Panc1 (cell line): ENCODE results near the gene RAB3IL1. TPM values are rescaled to one million over a fixed set of nuclear protein-coding genes. Genes with fewer than 3 reads are reported as not detected.

ENCODE experiments used
- ATAC-seq: fragments of 200-7000 bp; cut with Tn5 transposase; 2 replicates; pipeline ENCODE4 v1.9.1; 2020; ENCODE audit warnings: mild to moderate bottlenecking, moderate library complexity
- BruUV-seq: library from RNA; stranded (reverse); fragments of 400-500 nt; replicated peaks from 2 replicates; lab custom pipeline; 2021; lab: Mats Ljungman, UMichigan
- CTCF ChIA-PET: fragments of 300-600 bp; sonication (Branson Sonifier 250); formaldehyde crosslinking; loops from one replicate; lab custom pipeline; 2022; ENCODE audit warnings: antibody characterized with exemption; lab: Charles Lee
- POLR2A ChIA-PET: fragments of 300-600 bp; sonication (Branson Sonifier 250); formaldehyde crosslinking; loops from one replicate; lab custom pipeline; 2022; ENCODE audit warnings: antibody characterized with exemption; lab: Charles Lee
- DNase-seq: peaks from one replicate; pipeline ENCODE4 v3.0.0-alpha.2; 2010; ENCODE audit warnings: low read depth, low spot score
- H3K27ac ChIP-seq: 2 replicates; pipeline ENCODE4 v1.5.1; 2011; ENCODE audit warnings: mild to moderate bottlenecking, low read length, inconsistent platforms
- H3K27me3 ChIP-seq: fragments of 200-500 bp; sonication (Bioruptor generic); 2 replicates; pipeline ENCODE4 v1.6.0; 2014; ENCODE audit warnings: low read length, inconsistent platforms; ENCODE audit not compliant: control insufficient read depth, insufficient read depth
- H3K36me3 ChIP-seq: fragments of 200-500 bp; sonication (Bioruptor generic); 2 replicates; pipeline ENCODE4 v1.5.1; 2014; ENCODE audit warnings: inconsistent platforms, mild to moderate bottlenecking, low read length, moderate library complexity; ENCODE audit not compliant: control insufficient read depth, insufficient read depth
- H3K4me1 ChIP-seq: 2 replicates; pipeline ENCODE4 v1.5.1; 2011; ENCODE audit warnings: inconsistent platforms, mild to moderate bottlenecking, low read length, moderate library complexity; ENCODE audit not compliant: control insufficient read depth, insufficient read depth
- H3K4me3 ChIP-seq, 2 experiments: 2 replicates each; pipeline ENCODE4 v1.5.1; 2011 to 2012; ENCODE audit warnings: low read depth in 2 of 2, low read length in 2 of 2, mild to moderate bottlenecking in 2 of 2, inconsistent platforms in 1 of 2, moderate library complexity in 1 of 2
- H3K9me3 ChIP-seq: fragments of 200-500 bp; sonication (Bioruptor generic); 2 replicates; pipeline ENCODE4 v1.5.1; 2014; ENCODE audit warnings: low read depth, mild to moderate bottlenecking, inconsistent platforms, low read length, moderate library complexity; ENCODE audit not compliant: control insufficient read depth, insufficient read depth
- CTCF ChIP-seq: fragments of 450-650 bp; IDR thresholded peaks from 2 replicates; pipeline ENCODE4 v1.5.1; 2017; ENCODE audit warnings: mild to moderate bottlenecking
- POLR2AphosphoS5 ChIP-seq: IDR thresholded peaks from 2 replicates; pipeline ENCODE4 v1.6.1; 2012; ENCODE audit warnings: mild to moderate bottlenecking, low read depth, low read length, moderate library complexity
- SIN3A ChIP-seq: IDR thresholded peaks from 2 replicates; pipeline ENCODE4 v1.6.1; 2012; ENCODE audit warnings: low read depth, mild to moderate bottlenecking, low read length, moderate library complexity, borderline replicate concordance; ENCODE audit not compliant: insufficient read depth
- TCF7L2 ChIP-seq: IDR thresholded peaks from 2 replicates; pipeline ENCODE4 v1.6.1; 2011; ENCODE audit warnings: mild to moderate bottlenecking, low read depth, low read length, inconsistent platforms
- in situ Hi-C: cut with HindIII; loops from 2 replicates; pipeline ENCODE4 v1.10.0; 2016; ENCODE audit warnings: low sequenced_read_pairs, low pct_unique_long_range_greater_than_20kb
- intact Hi-C: fragments of 100-400 bp; cut with micrococcal nuclease; formaldehyde crosslinking; loops from one replicate; pipeline ENCODE4 v1.10.0; 2022; ENCODE audit not compliant: unreplicated experiment
- total RNA-seq: library from RNA; stranded (reverse); gene quantifications from one replicate; pipeline ENCODE4 v1.2.1, GENCODE V29; 2021; ENCODE audit not compliant: unreplicated experiment
- TF ChIP-seq, protein P1 (sequence below), 2 experiments: IDR thresholded peaks; 2 replicates each; pipeline ENCODE4 v1.6.1; 2011 to 2012; ENCODE audit warnings: low read depth in 2 of 2, control low read depth in 1 of 2, low read length in 1 of 2, mild to moderate bottlenecking in 1 of 2, moderate library complexity in 1 of 2; ENCODE audit not compliant: insufficient read depth in 1 of 2

The RAB3IL1 gene
- total RNA-seq, 1 experiment from 2014 or later: 8.9 TPM

DNA sequence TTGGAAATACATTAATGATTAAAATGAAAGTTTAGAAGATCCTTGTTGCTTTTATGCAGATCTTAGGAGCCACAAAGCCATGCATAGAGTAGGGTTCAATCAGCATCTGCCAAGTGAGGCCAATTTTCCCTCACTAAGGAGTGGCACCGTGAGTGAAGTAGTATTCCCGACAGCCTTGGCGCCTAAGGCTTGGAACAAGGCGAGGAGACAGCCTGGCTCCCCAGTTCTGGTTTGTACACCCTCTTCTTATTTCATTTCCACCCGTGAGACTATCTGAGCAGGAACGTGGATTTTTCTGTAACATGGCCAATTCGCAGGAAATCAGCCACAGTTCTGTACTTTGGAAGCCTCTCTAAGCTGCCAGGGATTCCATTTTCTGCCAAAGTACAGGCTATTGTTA, 66.7 kb downstream of the RAB3IL1 start:
- ATAC-seq: no peak
- Histone ChIP-seq H3K27ac (no peak overlapping the region), H3K36me3 (peaks cover 2% of the 10 kb centered on the region; the same call in 1 of the 2 replicates), H3K4me1 (peaks cover 3% of the 10 kb centered on the region; the same call in 1 of the 2 replicates), H3K4me3 (no peak overlapping the region), H3K27me3 (no peaks in the 10 kb centered on the region), H3K9me3 (no peaks in the 10 kb centered on the region)
- in situ Hi-C loops: no loop called here
- no peak for DNase-seq
- POLR2A ChIA-PET: no interaction called here
- CTCF ChIA-PET: no interaction called here
- TF ChIP-seq, protein P1, sequence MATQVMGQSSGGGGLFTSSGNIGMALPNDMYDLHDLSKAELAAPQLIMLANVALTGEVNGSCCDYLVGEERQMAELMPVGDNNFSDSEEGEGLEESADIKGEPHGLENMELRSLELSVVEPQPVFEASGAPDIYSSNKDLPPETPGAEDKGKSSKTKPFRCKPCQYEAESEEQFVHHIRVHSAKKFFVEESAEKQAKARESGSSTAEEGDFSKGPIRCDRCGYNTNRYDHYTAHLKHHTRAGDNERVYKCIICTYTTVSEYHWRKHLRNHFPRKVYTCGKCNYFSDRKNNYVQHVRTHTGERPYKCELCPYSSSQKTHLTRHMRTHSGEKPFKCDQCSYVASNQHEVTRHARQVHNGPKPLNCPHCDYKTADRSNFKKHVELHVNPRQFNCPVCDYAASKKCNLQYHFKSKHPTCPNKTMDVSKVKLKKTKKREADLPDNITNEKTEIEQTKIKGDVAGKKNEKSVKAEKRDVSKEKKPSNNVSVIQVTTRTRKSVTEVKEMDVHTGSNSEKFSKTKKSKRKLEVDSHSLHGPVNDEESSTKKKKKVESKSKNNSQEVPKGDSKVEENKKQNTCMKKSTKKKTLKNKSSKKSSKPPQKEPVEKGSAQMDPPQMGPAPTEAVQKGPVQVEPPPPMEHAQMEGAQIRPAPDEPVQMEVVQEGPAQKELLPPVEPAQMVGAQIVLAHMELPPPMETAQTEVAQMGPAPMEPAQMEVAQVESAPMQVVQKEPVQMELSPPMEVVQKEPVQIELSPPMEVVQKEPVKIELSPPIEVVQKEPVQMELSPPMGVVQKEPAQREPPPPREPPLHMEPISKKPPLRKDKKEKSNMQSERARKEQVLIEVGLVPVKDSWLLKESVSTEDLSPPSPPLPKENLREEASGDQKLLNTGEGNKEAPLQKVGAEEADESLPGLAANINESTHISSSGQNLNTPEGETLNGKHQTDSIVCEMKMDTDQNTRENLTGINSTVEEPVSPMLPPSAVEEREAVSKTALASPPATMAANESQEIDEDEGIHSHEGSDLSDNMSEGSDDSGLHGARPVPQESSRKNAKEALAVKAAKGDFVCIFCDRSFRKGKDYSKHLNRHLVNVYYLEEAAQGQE (IDR thresholded peaks at IDR 0.05; ENCODE audit: insufficient read depth in 1 of 2, low read depth in 2 of 2, low read length in 1 of 2): no peak
- no peak for TF ChIP-seq SIN3A
- BruUV-seq: TSS peak; percentile 48
- intact Hi-C loops: no loop called here

- in situ Hi-C loops: no loop called here
- Histone ChIP-seq H3K27me3 (no peaks in the 10 kb centered on the region), H3K4me1 (no peaks in the 10 kb centered on the region; the same call in 1 of the 2 replicates), H3K9me3 (no peaks in the 10 kb centered on the region), H3K4me3 (no peak overlapping the region), H3K36me3 (peaks cover 2% of the 10 kb centered on the region; the same call in 1 of the 2 replicates), H3K27ac (no peak overlapping the region)
- BruUV-seq: no TSS peak
- intact Hi-C loops: no loop called here
- TF ChIP-seq CTCF: no peak
- TF ChIP-seq POLR2AphosphoS5: no peak
- no peak for TF ChIP-seq SIN3A
- no peak for TF ChIP-seq TCF7L2
- TF ChIP-seq, protein P1 (IDR thresholded peaks at IDR 0.05; ENCODE audit: insufficient read depth in 1 of 2, low read depth in 2 of 2, low read length in 1 of 2): no peak
- DNase-seq (no peak), ATAC-seq (no peak)
- ChIA-PET CTCF (no interaction called here), POLR2A (no interaction called here)
These were observed 68.7 kb downstream of the RAB3IL1 start for GRCh38 chr11:61848631-61849030.
